ENCODE results near the gene GPT2. TPM values are rescaled to one million over a fixed set of nuclear protein-coding genes. Genes with fewer than 3 reads are reported as not detected.

The GPT2 gene
- total RNA-seq, 1 experiment from 2014 or later, result 12.7 TPM

DNA sequence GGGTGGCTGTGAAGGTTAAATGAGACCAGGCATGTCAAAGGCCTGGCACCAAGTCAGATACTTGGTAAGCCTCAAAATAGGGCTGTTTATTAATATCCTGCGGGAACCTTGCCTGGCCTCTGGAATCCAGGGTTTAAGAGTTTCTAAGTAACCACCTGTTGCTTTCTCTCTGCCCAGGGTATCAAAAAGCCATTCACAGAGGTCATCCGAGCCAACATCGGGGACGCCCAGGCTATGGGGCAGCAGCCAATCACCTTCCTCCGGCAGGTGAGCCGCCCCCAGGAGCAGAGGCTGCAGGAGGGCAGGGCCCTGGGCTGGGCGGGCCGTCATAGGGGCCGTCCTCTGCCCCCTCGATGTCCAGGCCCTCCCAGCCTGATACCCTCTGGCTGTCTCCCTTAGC is 13.3 kb downstream of the GPT2 start:
- H3K27me3 ChIP-seq (ENCODE audit: control insufficient read depth, insufficient read depth, low read length), result no peaks in the 10 kb centered on the region
- in situ Hi-C loops (cut with HindIII; ENCODE audit: low pct_unique_long_range_greater_than_20kb, low sequenced_read_pairs), result no loop called here
- intact Hi-C loops (cut with micrococcal nuclease; ENCODE audit: unreplicated experiment), result no loop called here
- no peaks in the 10 kb centered on the region for H3K4me1 ChIP-seq (ENCODE audit: control insufficient read depth, insufficient read depth, low read length)
- POLR2A ChIA-PET, result no interaction called here
- no peak overlapping the region for H3K27ac ChIP-seq (ENCODE audit: low read length)
- H3K9me3 ChIP-seq (ENCODE audit: control insufficient read depth, insufficient read depth, low read depth, low read length), result no peaks in the 10 kb centered on the region
- TF ChIP-seq TCF7L2 (IDR thresholded peaks at IDR 0.05; ENCODE audit: low read depth, low read length) (no peak), SIN3A (IDR thresholded peaks at IDR 0.05; ENCODE audit: borderline replicate concordance, insufficient read depth, low read depth, low read length) (no peak), REST (IDR thresholded peaks at IDR 0.05; ENCODE audit: insufficient read depth in 1 of 2, low read depth in 2 of 2, low read length in 1 of 2) (no peak), POLR2AphosphoS5 (IDR thresholded peaks at IDR 0.05; ENCODE audit: low read depth, low read length) (no peak)
- TF ChIP-seq, protein P1, sequence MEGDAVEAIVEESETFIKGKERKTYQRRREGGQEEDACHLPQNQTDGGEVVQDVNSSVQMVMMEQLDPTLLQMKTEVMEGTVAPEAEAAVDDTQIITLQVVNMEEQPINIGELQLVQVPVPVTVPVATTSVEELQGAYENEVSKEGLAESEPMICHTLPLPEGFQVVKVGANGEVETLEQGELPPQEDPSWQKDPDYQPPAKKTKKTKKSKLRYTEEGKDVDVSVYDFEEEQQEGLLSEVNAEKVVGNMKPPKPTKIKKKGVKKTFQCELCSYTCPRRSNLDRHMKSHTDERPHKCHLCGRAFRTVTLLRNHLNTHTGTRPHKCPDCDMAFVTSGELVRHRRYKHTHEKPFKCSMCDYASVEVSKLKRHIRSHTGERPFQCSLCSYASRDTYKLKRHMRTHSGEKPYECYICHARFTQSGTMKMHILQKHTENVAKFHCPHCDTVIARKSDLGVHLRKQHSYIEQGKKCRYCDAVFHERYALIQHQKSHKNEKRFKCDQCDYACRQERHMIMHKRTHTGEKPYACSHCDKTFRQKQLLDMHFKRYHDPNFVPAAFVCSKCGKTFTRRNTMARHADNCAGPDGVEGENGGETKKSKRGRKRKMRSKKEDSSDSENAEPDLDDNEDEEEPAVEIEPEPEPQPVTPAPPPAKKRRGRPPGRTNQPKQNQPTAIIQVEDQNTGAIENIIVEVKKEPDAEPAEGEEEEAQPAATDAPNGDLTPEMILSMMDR (IDR thresholded peaks at IDR 0.05), result no peak
- H3K4me3 ChIP-seq (ENCODE audit: low read depth in 2 of 2, low read length in 2 of 2), result no peak overlapping the region
- CTCF ChIA-PET, result no interaction called here
- BruUV-seq (replicated peaks), result no TSS peak
- DNase-seq (ENCODE audit: low read depth, low spot score) (no peak), ATAC-seq (no peak)
- H3K36me3 ChIP-seq (ENCODE audit: control insufficient read depth, insufficient read depth, low read length), result no peaks in the 10 kb centered on the region

DNA sequence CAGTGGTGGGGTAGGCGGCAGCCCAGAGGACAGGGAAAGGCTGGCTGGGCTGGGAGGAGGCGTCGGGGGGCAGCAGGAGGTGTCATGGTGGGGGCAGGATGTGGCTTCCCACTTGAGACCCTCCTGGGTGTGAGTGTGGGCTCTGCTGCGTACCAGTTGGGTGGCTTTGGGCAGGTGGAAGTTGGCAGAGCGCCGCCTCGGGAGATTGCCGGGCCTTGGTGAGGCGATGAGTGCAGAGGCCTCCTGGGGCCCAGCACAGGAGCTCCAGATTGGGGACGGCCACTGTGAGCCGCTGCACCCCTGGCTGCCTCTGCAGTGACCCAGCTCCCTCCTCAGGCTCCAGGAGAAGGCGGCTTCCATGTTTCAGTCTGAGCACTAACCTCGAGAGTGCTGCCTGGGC is 13.8 kb downstream of the GPT2 start:
- no peaks in the 10 kb centered on the region for H3K4me1 ChIP-seq (ENCODE audit: control insufficient read depth, insufficient read depth, low read length)
- BruUV-seq (replicated peaks), result no TSS peak
- H3K4me3 ChIP-seq (ENCODE audit: low read depth in 2 of 2, low read length in 2 of 2), result no peak overlapping the region
- CTCF ChIA-PET, result interaction anchor here (0.6 kb wide), 1 partner anchor 44 kb away, joined by 4 read pairs; no protein-coding TSS in a partner anchor
- H3K9me3 ChIP-seq (ENCODE audit: control insufficient read depth, insufficient read depth, low read depth, low read length), result no peaks in the 10 kb centered on the region
- intact Hi-C loops (cut with micrococcal nuclease; ENCODE audit: unreplicated experiment), result no loop called here
- ATAC-seq, result no peak
- no peak overlapping the region for H3K27ac ChIP-seq (ENCODE audit: low read length)
- in situ Hi-C loops (cut with HindIII; ENCODE audit: low pct_unique_long_range_greater_than_20kb, low sequenced_read_pairs), result no loop called here
- H3K27me3 ChIP-seq (ENCODE audit: control insufficient read depth, insufficient read depth, low read length), result no peaks in the 10 kb centered on the region
- no peaks in the 10 kb centered on the region for H3K36me3 ChIP-seq (ENCODE audit: control insufficient read depth, insufficient read depth, low read length)
- DNase-seq (ENCODE audit: low read depth, low spot score), result no peak
- POLR2A ChIA-PET, result no interaction called here
- TF ChIP-seq POLR2AphosphoS5 (IDR thresholded peaks at IDR 0.05; ENCODE audit: low read depth, low read length) (no peak), TCF7L2 (IDR thresholded peaks at IDR 0.05; ENCODE audit: low read depth, low read length) (no peak), REST (IDR thresholded peaks at IDR 0.05; ENCODE audit: insufficient read depth in 1 of 2, low read depth in 2 of 2, low read length in 1 of 2) (no peak), SIN3A (IDR thresholded peaks at IDR 0.05; ENCODE audit: borderline replicate concordance, insufficient read depth, low read depth, low read length) (no peak)
- TF ChIP-seq, protein P1 (IDR thresholded peaks at IDR 0.05), result no peak
